ENCODE measurements around the gene RNF111.

DNA sequence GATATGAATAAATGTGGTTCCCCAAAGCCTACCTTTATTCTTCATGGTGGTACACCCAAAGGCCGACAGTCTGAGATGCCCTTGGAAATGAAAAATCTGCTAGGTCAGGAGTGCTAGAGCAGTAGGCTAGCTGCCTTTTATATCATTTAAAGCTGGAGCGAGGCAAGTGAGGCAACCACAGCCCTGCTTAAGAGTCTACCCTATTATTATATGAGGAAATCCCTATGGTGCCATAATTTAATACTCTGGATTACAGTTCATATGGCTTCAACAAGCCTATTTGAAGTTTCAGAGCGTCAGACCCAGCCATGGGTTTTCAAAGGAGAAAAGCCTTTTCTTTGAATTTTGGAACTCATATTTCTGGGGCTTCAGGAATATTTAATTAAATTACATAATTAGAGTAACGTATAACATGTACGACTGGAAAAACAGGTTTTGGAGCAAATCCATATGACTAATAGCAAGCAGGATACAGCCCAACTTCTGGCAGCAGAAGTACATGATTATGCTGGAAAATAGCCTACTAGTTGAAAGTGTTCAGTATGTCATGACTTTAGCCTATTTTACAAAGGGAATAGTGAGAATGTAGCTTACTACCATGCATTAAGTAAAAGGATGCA, 36.0 kb upstream of the RNF111 start:
- TF ChIP-seq, protein P1, sequence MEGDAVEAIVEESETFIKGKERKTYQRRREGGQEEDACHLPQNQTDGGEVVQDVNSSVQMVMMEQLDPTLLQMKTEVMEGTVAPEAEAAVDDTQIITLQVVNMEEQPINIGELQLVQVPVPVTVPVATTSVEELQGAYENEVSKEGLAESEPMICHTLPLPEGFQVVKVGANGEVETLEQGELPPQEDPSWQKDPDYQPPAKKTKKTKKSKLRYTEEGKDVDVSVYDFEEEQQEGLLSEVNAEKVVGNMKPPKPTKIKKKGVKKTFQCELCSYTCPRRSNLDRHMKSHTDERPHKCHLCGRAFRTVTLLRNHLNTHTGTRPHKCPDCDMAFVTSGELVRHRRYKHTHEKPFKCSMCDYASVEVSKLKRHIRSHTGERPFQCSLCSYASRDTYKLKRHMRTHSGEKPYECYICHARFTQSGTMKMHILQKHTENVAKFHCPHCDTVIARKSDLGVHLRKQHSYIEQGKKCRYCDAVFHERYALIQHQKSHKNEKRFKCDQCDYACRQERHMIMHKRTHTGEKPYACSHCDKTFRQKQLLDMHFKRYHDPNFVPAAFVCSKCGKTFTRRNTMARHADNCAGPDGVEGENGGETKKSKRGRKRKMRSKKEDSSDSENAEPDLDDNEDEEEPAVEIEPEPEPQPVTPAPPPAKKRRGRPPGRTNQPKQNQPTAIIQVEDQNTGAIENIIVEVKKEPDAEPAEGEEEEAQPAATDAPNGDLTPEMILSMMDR (IDR thresholded peaks at IDR 0.05) = no peak
- no peak for TF ChIP-seq POLR2A (IDR thresholded peaks at IDR 0.05)
